HG02678 (cell line): ENCODE measurements around the gene OTX2.

Experiments
- ATAC-seq: cut with Tn5 transposase; IDR thresholded peaks from one replicate; pipeline ENCODE4 v1.9.1; 2021; ENCODE audit warnings: mild to moderate bottlenecking, moderate library complexity; ENCODE audit not compliant: unreplicated experiment

The OTX2 gene

GRCh38 chr14:56797003-56797568, 13.2 kb downstream of the OTX2 start:
- no peak for ATAC-seq

GRCh38 chr14:56796259-56796658, 14.0 kb downstream of the OTX2 start:
- no peak for ATAC-seq

- ATAC-seq = no peak
These were observed 15.0 kb downstream of the OTX2 start for GRCh38 chr14:56795284-56795622.

- no peak for ATAC-seq
These were observed 15.6 kb downstream of the OTX2 start for GRCh38 chr14:56794557-56795283.

- no peak for ATAC-seq
These were observed 16.2 kb downstream of the OTX2 start for GRCh38 chr14:56794088-56794556.

- no peak for ATAC-seq
These were observed 20.3 kb downstream of the OTX2 start for GRCh38 chr14:56789955-56790354.

GRCh38 chr14:56787530-56787929, 22.7 kb downstream of the OTX2 start:
- no peak for ATAC-seq

GRCh38 chr14:56782711-56783110, 27.6 kb downstream of the OTX2 start:
- ATAC-seq = no peak

GRCh38 chr14:56774503-56774902, 35.8 kb downstream of the OTX2 start:
- no peak for ATAC-seq

GRCh38 chr14:56770512-56770911, 39.8 kb downstream of the OTX2 start:
- ATAC-seq = no peak

GRCh38 chr14:56760164-56760914, 49.9 kb downstream of the OTX2 start:
- no peak for ATAC-seq

- ATAC-seq = no peak
These were observed 50.6 kb downstream of the OTX2 start for GRCh38 chr14:56759633-56760032.

- no peak for ATAC-seq
These were observed 51.2 kb downstream of the OTX2 start for GRCh38 chr14:56759094-56759493.

- ATAC-seq = no peak
These were observed 55.4 kb downstream of the OTX2 start for GRCh38 chr14:56754921-56755320.

GRCh38 chr14:56753396-56753795, 56.9 kb downstream of the OTX2 start:
- ATAC-seq = no peak

GRCh38 chr14:56752428-56752827, 57.9 kb downstream of the OTX2 start:
- no peak for ATAC-seq

GRCh38 chr14:56751471-56751870, 58.8 kb downstream of the OTX2 start:
- no peak for ATAC-seq
